HCT116 (cell line): ENCODE data around the gene CCRL2. TPM values are rescaled to one million over a fixed set of nuclear protein-coding genes. Genes with fewer than 3 reads are reported as not detected.

Experiments
- ATAC-seq: fragments of 200-7000 bp; cut with Tn5 transposase; 2 replicates; pipeline ENCODE4 v1.9.1; 2020; ENCODE audit warnings: mild to moderate bottlenecking, moderate library complexity
- BruUV-seq: library from RNA; stranded (reverse); fragments of 400-500 nt; replicated peaks from 2 replicates; lab custom pipeline; 2021; lab: Mats Ljungman, UMichigan
- CTCF ChIA-PET: fragments of 300-600 bp; sonication (Branson Sonifier 250); formaldehyde crosslinking; loops from one replicate; lab custom pipeline; 2021; ENCODE audit warnings: antibody characterized with exemption; lab: Charles Lee
- POLR2A ChIA-PET: fragments of 300-600, 350-600 bp; sonication (Branson Sonifier 250); formaldehyde crosslinking; loops from one replicate; lab custom pipeline; 2021; ENCODE audit warnings: antibody characterized with exemption; lab: Charles Lee
- RAD21 ChIA-PET, 2 experiments: fragments of 300-600 bp; sonication (Branson Sonifier 250); formaldehyde crosslinking; loops; one replicate each; lab custom pipeline; 2023; ENCODE audit warnings: low total read pairs in 2 of 2; ENCODE audit not compliant: uncharacterized antibody in 2 of 2, unreplicated experiment in 2 of 2, low non-redundant PET in 1 of 2; lab: Charles Lee
- DNase-seq: peaks from one replicate; pipeline ENCODE4 v3.0.0-alpha.2; 2010; ENCODE audit warnings: low read depth, low spot score
- H2AFZ ChIP-seq: fragments of 200-600 bp; shearing (Covaris generic), sonication (generic); 2 replicates; pipeline ENCODE4 v1.6.1; 2017; ENCODE audit warnings: low read depth, mixed run types, mixed read lengths, antibody characterized with exemption, low read length; ENCODE audit not compliant: poor library complexity, severe bottlenecking
- H3K27ac ChIP-seq: 2 replicates; pipeline ENCODE4 v1.5.1; 2012; ENCODE audit warnings: low read depth, low read length
- H3K27me3 ChIP-seq: fragments of 200-600 bp; sonication (generic); 2 replicates; pipeline ENCODE4 v1.6.1; 2016; ENCODE audit warnings: mixed run types, low read length, mixed read lengths; ENCODE audit not compliant: insufficient read depth
- H3K36me3 ChIP-seq, 2 experiments: fragments of 200-500 bp in 1 of 2; fragments of 200-600 bp in 1 of 2; sonication (Bioruptor generic) in 1 of 2; sonication (generic) in 1 of 2; 2 replicates each; pipeline versions ENCODE4 v1.5.1 to v1.6.1; 2014 to 2016; ENCODE audit warnings: low read length in 2 of 2, inconsistent platforms in 1 of 2, mixed read lengths in 1 of 2, mixed run types in 1 of 2; ENCODE audit not compliant: insufficient read depth in 2 of 2, control insufficient read depth in 1 of 2
- H3K4me1 ChIP-seq, 2 experiments: fragments of 200-600 bp in 1 of 2; sonication (generic) in 1 of 2; 2 replicates each; pipeline versions ENCODE4 v1.5.1 to v1.6.1; 2012 to 2017; ENCODE audit warnings: low read length in 2 of 2, inconsistent platforms in 1 of 2, mild to moderate bottlenecking in 1 of 2, mixed read lengths in 1 of 2, mixed run types in 1 of 2, moderate library complexity in 1 of 2; ENCODE audit not compliant: insufficient read depth in 2 of 2, control insufficient read depth in 1 of 2
- H3K4me2 ChIP-seq: fragments of 200-600 bp; sonication (generic); 2 replicates; pipeline ENCODE4 v1.6.1; 2017; ENCODE audit warnings: mixed run types, low read length, mixed read lengths
- H3K4me3 ChIP-seq, 2 experiments: fragments of 200-600 bp in 1 of 2; sonication (generic) in 1 of 2; replicated peaks in 1 of 2; 2 replicates each; pipeline ENCODE4 v1.5.1; 2011 to 2016; ENCODE audit warnings: low read length in 2 of 2, control low read depth in 1 of 2, low read depth in 1 of 2, mild to moderate bottlenecking in 1 of 2, mixed read lengths in 1 of 2, mixed run types in 1 of 2
- H3K79me2 ChIP-seq: fragments of 200-600 bp; sonication (generic); 2 replicates; pipeline ENCODE4 v1.6.1; 2017; ENCODE audit warnings: mild to moderate bottlenecking, mixed run types, low read length, moderate library complexity, mixed read lengths; ENCODE audit not compliant: insufficient read depth
- H3K9ac ChIP-seq: fragments of 200-600 bp; sonication (generic); 2 replicates; pipeline ENCODE4 v1.6.1; 2016; ENCODE audit warnings: low read length, mixed read lengths
- H3K9me2 ChIP-seq: fragments of 200-600 bp; sonication (generic), shearing (Covaris generic); 2 replicates; pipeline ENCODE4 v1.6.1; 2017; ENCODE audit warnings: mixed run types, mild to moderate bottlenecking, moderate library complexity; ENCODE audit not compliant: insufficient read depth
- H3K9me3 ChIP-seq, 2 experiments: fragments of 200-500 bp in 1 of 2; fragments of 200-600 bp in 1 of 2; sonication (Bioruptor generic) in 1 of 2; sonication (generic) in 1 of 2; 2 replicates each; pipeline ENCODE4 v1.6.1; 2014 to 2017; ENCODE audit warnings: low read length in 2 of 2, mixed read lengths in 2 of 2, inconsistent platforms in 1 of 2, low read depth in 1 of 2, mild to moderate bottlenecking in 1 of 2, mixed run types in 1 of 2, moderate library complexity in 1 of 2; ENCODE audit not compliant: control insufficient read depth in 1 of 2, insufficient read depth in 1 of 2
- H4K20me1 ChIP-seq: fragments of 200-600 bp; sonication (generic), shearing (Covaris generic); 2 replicates; pipeline ENCODE4 v1.6.1; 2017; ENCODE audit warnings: mixed run types, mild to moderate bottlenecking, moderate library complexity; ENCODE audit not compliant: insufficient read depth
- CBX3 ChIP-seq: IDR thresholded peaks from 2 replicates; pipeline ENCODE4 v1.6.1; 2012; ENCODE audit warnings: low read depth
- CEBPB ChIP-seq: IDR thresholded peaks from 2 replicates; pipeline ENCODE4 v1.6.1; 2012; ENCODE audit warnings: low read depth
- ELF1 ChIP-seq: IDR thresholded peaks from 2 replicates; pipeline ENCODE4 v1.6.1; 2012; ENCODE audit warnings: low read depth, borderline replicate concordance
- EZH2 ChIP-seq: fragments of 200-600 bp; sonication (generic); IDR thresholded peaks from 2 replicates; pipeline ENCODE4 v1.6.1; 2017; ENCODE audit warnings: antibody characterized with exemption, mixed run types
- FOSL1 ChIP-seq: IDR thresholded peaks from 2 replicates; pipeline ENCODE4 v1.6.1; 2012; ENCODE audit warnings: low read depth
- JUND ChIP-seq: IDR thresholded peaks from 2 replicates; pipeline ENCODE4 v1.6.1; 2012
- POLR2A ChIP-seq: IDR thresholded peaks from 2 replicates; pipeline ENCODE4 v1.7.0; 2011; ENCODE audit warnings: borderline replicate concordance; ENCODE audit not compliant: insufficient read depth, insufficient read length; ENCODE audit errors: extremely low read depth
- POLR2AphosphoS5 ChIP-seq: IDR thresholded peaks from 2 replicates; pipeline ENCODE4 v1.6.1; 2011; ENCODE audit warnings: mild to moderate bottlenecking, low read depth, low read length, moderate library complexity
- REST ChIP-seq: IDR thresholded peaks from 2 replicates; pipeline ENCODE4 v1.6.1; 2012; ENCODE audit warnings: low read depth
- SIN3A ChIP-seq: IDR thresholded peaks from 2 replicates; pipeline ENCODE4 v1.6.1; 2012; ENCODE audit warnings: low read depth
- SP1 ChIP-seq: IDR thresholded peaks from 2 replicates; pipeline ENCODE4 v1.6.1; 2012; ENCODE audit warnings: low read depth
- SRF ChIP-seq: IDR thresholded peaks from 2 replicates; pipeline ENCODE4 v1.6.1; 2012; ENCODE audit warnings: low read depth
- YY1 ChIP-seq: IDR thresholded peaks from 2 replicates; pipeline ENCODE4 v1.6.1; 2011; ENCODE audit warnings: low read length, low read depth, moderate library complexity, mild to moderate bottlenecking; ENCODE audit not compliant: insufficient replicate concordance; ENCODE audit errors: extremely low read depth
- ZBTB33 ChIP-seq: IDR thresholded peaks from 2 replicates; pipeline ENCODE4 v1.6.1; 2011; ENCODE audit warnings: mild to moderate bottlenecking, low read length, moderate library complexity; ENCODE audit not compliant: insufficient replicate concordance; ENCODE audit errors: extremely low read depth
- ZNF274 ChIP-seq: fragments of 200-500 bp; sonication (Bioruptor generic); IDR thresholded peaks from 2 replicates; pipeline ENCODE4 v1.6.1; 2014; ENCODE audit warnings: mild to moderate bottlenecking, low read depth, low read length, inconsistent platforms
- intact Hi-C: fragments of 100-400 bp; cut with micrococcal nuclease; formaldehyde crosslinking; loops from 2 replicates; pipeline ENCODE4 v1.10.0; 2022
- total RNA-seq: library from RNA; stranded (reverse); gene quantifications from one replicate; pipeline ENCODE4 v1.2.1, GENCODE V29; 2021; ENCODE audit not compliant: unreplicated experiment
- TF ChIP-seq, protein P1 (sequence below): IDR thresholded peaks from 2 replicates; pipeline ENCODE4 v1.6.1; 2012
- TF ChIP-seq, protein P2 (sequence below): IDR thresholded peaks from 2 replicates; pipeline ENCODE4 v1.6.1; 2012

The CCRL2 gene
- total RNA-seq, 1 experiment from 2014 or later = not detected

GRCh38 chr3:46360907-46361306, 46.2 kb upstream of the CCRL2 start:
- intact Hi-C loops = no loop called here
- POLR2A ChIA-PET = no interaction called here
- H3K9me2 ChIP-seq = no peaks in the 10 kb centered on the region
- CTCF ChIA-PET = interaction anchor here (1.0 to 1.2 kb wide), 2 partner anchors 17 to 152 kb away, joined by 3 read pairs; no protein-coding TSS in a partner anchor
- H3K9me3 ChIP-seq = no peaks in the 10 kb centered on the region
- no peak overlapping the region for H3K9ac ChIP-seq
- DNase-seq (no peak), ATAC-seq (peak; percentile 40; the same call in 1 of the 2 replicates)
- TF ChIP-seq, protein P1, sequence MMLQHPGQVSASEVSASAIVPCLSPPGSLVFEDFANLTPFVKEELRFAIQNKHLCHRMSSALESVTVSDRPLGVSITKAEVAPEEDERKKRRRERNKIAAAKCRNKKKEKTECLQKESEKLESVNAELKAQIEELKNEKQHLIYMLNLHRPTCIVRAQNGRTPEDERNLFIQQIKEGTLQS = no peak
- TF ChIP-seq ELF1 = no peak
- no peak for TF ChIP-seq EZH2
- no peak for TF ChIP-seq SIN3A
- TF ChIP-seq YY1 = no peak
- TF ChIP-seq, protein P2, sequence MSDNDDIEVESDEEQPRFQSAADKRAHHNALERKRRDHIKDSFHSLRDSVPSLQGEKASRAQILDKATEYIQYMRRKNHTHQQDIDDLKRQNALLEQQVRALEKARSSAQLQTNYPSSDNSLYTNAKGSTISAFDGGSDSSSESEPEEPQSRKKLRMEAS = no peak
- no peak for TF ChIP-seq REST
- TF ChIP-seq ZBTB33 = no peak
- no peak for TF ChIP-seq SP1
- no peak for TF ChIP-seq POLR2A
- no peak for TF ChIP-seq JUND
- no peak for TF ChIP-seq POLR2AphosphoS5
- no peak for TF ChIP-seq SRF
- no peak for TF ChIP-seq CBX3
- no peak for TF ChIP-seq ZNF274
- no peak for TF ChIP-seq FOSL1
- TF ChIP-seq CEBPB = no peak
- H3K4me3 ChIP-seq = no peak overlapping the region
- H3K79me2 ChIP-seq = no peaks in the 10 kb centered on the region
- H2AFZ ChIP-seq = no peak overlapping the region
- peaks cover 17% of the 10 kb centered on the region for H3K27me3 ChIP-seq
- no peak overlapping the region for H3K4me2 ChIP-seq
- no peaks in the 10 kb centered on the region for H4K20me1 ChIP-seq
- BruUV-seq = no TSS peak
- no peak overlapping the region for H3K27ac ChIP-seq
- no peaks in the 10 kb centered on the region for H3K4me1 ChIP-seq
- H3K36me3 ChIP-seq = no peaks in the 10 kb centered on the region
- RAD21 ChIA-PET = no interaction called here
